Inferior parietal cortex (tissue), 1 donor: ENCODE data around the gene CDC14C.
A peak's percentile ranks its signal among the peaks of the same experiment; 100 is the strongest.
"Not testable (repeated sequence)": the region's sequence is repeated elsewhere in the genome, so short reads cannot be mapped to it uniquely, and the experiment has no call there.

ENCODE experiments used
- DNase-seq: peaks from one replicate; pipeline ENCODE4 v3.0.0-alpha.2; 2016; ENCODE audit errors: extremely low spot score

CDC14C gene

GRCh38 chr7:48924433-48924832 lies at the start of gene CDC14C:
TSS of gene CDC14C (plus strand) at chr7:48924547. CDS start at chr7:48924673, 126 bp downstream.
- no peak for DNase-seq

- DNase-seq: peak; percentile 59
Measured at GRCh38 chr7:48875045-48875916, 49.1 kb upstream of the CDC14C start.

GRCh38 chr7:48876087-48876486 lies 48.3 kb upstream of the CDC14C start:
- no peak for DNase-seq

DNA sequence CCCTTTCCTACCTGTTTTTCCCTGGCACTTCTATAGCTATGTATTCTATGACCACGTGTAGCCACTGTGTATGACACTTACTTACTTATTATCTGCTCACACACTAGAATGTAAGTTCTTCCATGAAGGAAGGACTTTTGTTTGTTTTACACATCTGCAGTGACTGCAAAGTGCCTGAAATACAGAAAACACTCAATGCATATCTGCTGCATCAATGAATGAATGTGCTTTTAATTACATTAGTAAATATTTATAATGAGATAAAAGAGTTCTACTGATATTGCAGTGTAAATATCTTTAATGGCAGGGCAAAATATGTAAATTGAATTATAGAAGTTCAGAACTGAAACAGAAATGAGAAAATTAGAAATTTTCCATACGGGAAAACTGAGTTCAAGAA lies 43.5 kb upstream of the CDC14C start:
- DNase-seq: no peak

GRCh38 chr7:48887500-48887899 lies 36.8 kb upstream of the CDC14C start:
- DNase-seq: no peak

DNA sequence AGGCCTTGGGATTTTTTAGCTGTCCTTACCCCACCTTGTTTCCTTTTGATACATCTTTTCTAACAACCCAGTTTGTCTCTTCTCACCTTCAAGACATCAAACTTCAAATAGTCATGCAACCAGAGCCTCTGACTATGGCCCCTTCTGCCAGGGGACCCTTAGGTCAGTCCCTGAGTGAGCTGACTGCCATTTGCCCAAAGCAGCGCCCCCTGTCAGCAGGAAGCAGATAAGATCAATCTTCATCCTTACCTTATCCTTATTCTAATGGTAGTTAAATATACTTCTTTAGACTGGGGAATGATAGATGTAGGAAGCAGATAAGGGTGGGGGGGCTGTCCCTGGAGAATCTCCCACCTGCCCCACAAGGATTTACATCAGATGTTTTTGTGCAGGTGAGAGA lies 29.8 kb upstream of the CDC14C start:
- DNase-seq: no peak

DNA sequence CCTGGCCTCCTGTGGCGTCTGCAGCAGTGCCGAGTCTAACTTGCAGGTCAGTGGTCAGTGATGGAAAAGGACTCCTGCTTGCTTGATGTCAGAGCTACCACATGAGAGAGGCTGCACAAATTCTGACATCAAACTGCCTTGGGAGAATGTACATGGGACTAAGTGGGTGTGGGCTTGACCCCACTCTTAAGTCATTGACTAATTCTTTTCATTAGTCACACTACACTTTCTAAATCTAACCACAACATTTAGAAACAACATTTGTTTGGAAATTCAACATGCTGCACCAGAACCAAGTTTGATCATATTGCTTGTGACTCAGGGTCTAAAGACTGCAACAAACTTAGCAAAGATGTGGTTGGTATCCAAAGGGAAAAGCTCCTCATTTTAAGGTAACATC lies 24.4 kb upstream of the CDC14C start:
- no peak for DNase-seq

DNA sequence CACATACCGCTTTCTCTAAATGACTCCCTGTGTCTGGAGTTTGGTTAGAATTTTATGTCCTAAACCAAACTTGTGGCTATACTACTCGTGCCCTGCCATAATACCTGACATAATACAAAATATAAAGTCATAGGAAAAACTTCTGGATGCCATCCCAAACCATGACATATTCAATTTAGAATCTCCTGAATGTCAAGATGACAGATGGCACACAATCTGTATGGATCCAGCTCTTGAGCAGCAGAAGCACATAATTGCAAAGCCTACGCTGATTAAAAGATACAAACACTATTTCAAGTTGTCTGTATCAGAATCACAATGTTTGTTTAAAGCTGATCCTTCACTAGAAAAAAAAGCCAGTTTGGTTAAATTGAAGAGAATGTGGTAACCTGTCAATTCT lies 22.4 kb upstream of the CDC14C start:
- DNase-seq: no peak

GRCh38 chr7:48904975-48905374 lies 19.4 kb upstream of the CDC14C start:
- no peak for DNase-seq

GRCh38 chr7:48905686-48906085 lies 18.7 kb upstream of the CDC14C start:
- DNase-seq: not testable (repeated sequence)

DNA sequence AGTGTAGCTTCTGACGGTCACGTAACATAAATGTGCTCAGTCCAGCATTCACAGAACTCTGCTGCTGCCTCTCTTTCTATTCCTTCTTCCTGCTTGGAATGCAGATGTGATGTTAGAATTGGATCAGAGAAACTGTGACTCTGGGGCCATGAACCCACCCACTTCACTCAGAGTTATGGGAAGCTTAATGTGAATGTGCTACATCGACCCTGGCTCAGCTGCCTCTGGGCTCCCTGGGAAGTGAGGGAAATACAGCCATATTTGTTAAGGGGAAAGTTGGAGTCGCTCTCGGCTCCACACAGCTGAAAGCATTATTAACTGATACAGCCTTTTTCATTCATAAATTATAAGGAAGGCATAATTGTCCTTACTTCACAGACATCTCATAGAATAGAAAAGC lies 14.5 kb upstream of the CDC14C start:
- DNase-seq: not testable (repeated sequence)

GRCh38 chr7:48931481-48931880 lies 7.1 kb downstream of the CDC14C start:
- peak; percentile 15 for DNase-seq

DNA sequence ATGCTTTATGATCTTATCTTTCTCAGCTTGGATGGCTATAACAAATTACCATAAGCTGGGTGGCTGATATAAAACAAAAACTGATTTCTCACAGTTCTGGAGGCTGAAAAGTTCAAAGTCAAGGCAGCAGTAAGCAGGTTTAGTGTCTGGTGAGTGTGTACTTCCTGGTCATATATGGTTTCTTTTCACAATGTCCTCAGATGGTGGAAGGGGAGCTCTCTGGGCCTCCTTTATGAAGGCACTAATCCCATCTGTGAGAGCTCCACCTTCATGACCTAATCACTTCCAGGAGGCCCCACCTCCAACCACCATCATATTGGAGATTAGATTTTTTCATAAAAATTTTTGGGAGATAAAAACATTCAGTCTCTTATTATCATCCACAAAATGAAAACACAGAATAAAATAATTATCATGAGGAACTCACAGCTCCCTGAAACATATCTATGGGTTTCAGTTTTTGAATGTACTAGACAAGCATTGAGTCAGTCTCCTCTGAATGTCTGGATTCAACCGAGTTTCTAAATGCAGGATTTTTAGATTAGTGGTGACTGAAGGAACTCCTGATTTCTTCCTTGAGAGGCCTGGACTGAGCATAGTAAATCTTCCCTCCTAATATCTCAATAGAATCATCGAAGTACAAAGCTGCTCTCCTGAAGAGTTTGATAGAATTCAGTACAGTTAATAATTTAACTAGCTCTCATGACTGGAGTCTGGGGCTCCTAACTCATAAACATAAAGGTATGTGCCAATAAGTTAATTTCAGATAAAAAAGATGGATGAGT lies 8.0 kb downstream of the CDC14C start:
- DNase-seq: no peak

DNA sequence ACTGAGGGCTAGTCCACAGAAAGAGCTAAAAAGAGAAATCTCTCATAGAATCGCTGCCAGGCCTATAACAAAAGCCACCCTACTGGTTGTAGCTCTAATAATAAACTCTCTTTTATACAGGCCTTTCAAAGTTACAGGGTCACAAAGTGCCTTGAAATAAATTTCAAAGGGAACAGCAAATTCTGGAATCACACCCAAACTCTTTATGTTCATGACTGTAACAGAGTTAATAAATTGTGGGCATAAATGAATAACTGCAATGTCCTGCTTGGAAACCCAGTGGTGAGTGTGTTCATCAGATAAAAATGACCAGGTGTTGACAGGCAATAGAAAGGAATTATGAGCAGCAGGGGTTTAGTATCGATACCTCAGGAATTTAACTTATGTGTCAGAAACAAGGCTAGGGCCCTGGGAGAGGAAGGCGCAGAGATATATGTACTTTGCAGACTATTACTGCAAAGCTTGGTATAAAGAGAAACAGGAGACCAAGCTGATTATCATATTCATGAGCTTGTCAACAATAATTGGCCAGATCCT lies 9.3 kb downstream of the CDC14C start:
- DNase-seq: no peak

GRCh38 chr7:48938539-48939295 lies 14.4 kb downstream of the CDC14C start:
- peak; percentile 13 for DNase-seq

- no peak for DNase-seq
Measured at GRCh38 chr7:48943279-48943990, 19.1 kb downstream of the CDC14C start.

GRCh38 chr7:48955916-48956315 lies 31.6 kb downstream of the CDC14C start:
- no peak for DNase-seq

GRCh38 chr7:48959676-48960075 lies 35.3 kb downstream of the CDC14C start:
- DNase-seq: no peak

- no peak for DNase-seq
Measured at GRCh38 chr7:48962821-48963505, 38.6 kb downstream of the CDC14C start.

- DNase-seq: peak; percentile 37
Measured at GRCh38 chr7:48964074-48964473, 39.7 kb downstream of the CDC14C start.

GRCh38 chr7:48971173-48971572 lies 46.8 kb downstream of the CDC14C start:
- DNase-seq: no peak
